HepG2 (cell line): Measurements from ENCODE around the gene SFTA2. TPM values are rescaled to one million over a fixed set of nuclear protein-coding genes. Genes with fewer than 3 reads are reported as not detected.

Experiments
- ATRX ChIP-seq: sonication (generic); formaldehyde crosslinking; IDR thresholded peaks from 2 replicates; pipeline ENCODE4 v1.4.0; 2020; ENCODE audit warnings: missing genetic modification reagents, borderline replicate concordance
- CBX5 ChIP-seq: sonication (generic); formaldehyde crosslinking; IDR thresholded peaks from 2 replicates; pipeline ENCODE4 v1.4.0; 2020; ENCODE audit warnings: missing genetic modification reagents, borderline replicate concordance
- HNRNPUL1 ChIP-seq: fragments of 200-400 bp; formaldehyde crosslinking; IDR thresholded peaks from 2 replicates; pipeline ENCODE4 v1.6.1; 2017; ENCODE audit warnings: low read depth, mild to moderate bottlenecking, low read length, moderate library complexity
- KDM1A ChIP-seq: IDR thresholded peaks from 2 replicates; pipeline ENCODE4 v1.6.1; 2016; ENCODE audit warnings: missing compliant biosample characterization
- MAZ ChIP-seq, 2 experiments: sonication (generic) in 1 of 2; formaldehyde crosslinking in 1 of 2; IDR thresholded peaks; 2 replicates each; pipeline versions ENCODE4 v1.5.0 to v1.6.1; 2012 to 2020; ENCODE audit warnings: low read depth in 2 of 2, mild to moderate bottlenecking in 2 of 2, borderline replicate concordance in 1 of 2, improper control_type of control experiment in 1 of 2, low read length in 1 of 2, missing genetic modification reagents in 1 of 2, moderate library complexity in 1 of 2
- ONECUT2 ChIP-seq: sonication (generic); formaldehyde crosslinking; IDR thresholded peaks from 2 replicates; pipeline ENCODE4 v1.4.0; 2020; ENCODE audit warnings: missing genetic modification reagents
- SETDB1 ChIP-seq: sonication (generic); formaldehyde crosslinking; IDR thresholded peaks from 2 replicates; pipeline ENCODE4 v1.5.1; 2020; ENCODE audit warnings: missing genetic modification reagents, mild to moderate bottlenecking, borderline replicate concordance
- SKI ChIP-seq: fragments of 450-650 bp; IDR thresholded peaks from one replicate; pipeline ENCODE4 v1.6.1; 2018; ENCODE audit warnings: mild to moderate bottlenecking; ENCODE audit not compliant: partially characterized antibody
- SUZ12 ChIP-seq: fragments of 150-350 bp; IDR thresholded peaks from 2 replicates; pipeline ENCODE4 v1.6.1; 2014; ENCODE audit warnings: low read depth, low read length
- TARDBP ChIP-seq: sonication (generic); formaldehyde crosslinking; IDR thresholded peaks from 2 replicates; pipeline ENCODE4 v1.8.0; 2022; ENCODE audit warnings: mild to moderate bottlenecking, missing genetic modification reagents
- ZBTB20 ChIP-seq: sonication (generic); formaldehyde crosslinking; IDR thresholded peaks from 2 replicates; pipeline ENCODE4 v1.8.1; 2023; ENCODE audit warnings: missing genetic modification reagents, low read depth, mild to moderate bottlenecking, borderline replicate concordance
- ZBTB26 ChIP-seq: IDR thresholded peaks from 2 replicates; pipeline ENCODE4 v1.6.1; 2016; ENCODE audit warnings: missing compliant biosample characterization, missing genetic modification reagents, borderline replicate concordance
- ZBTB33 ChIP-seq: sonication (generic); formaldehyde crosslinking; IDR thresholded peaks from 2 replicates; pipeline ENCODE4 v1.4.0; 2020; ENCODE audit warnings: missing genetic modification reagents
- ZBTB4 ChIP-seq: sonication (generic); formaldehyde crosslinking; IDR thresholded peaks from 2 replicates; pipeline ENCODE4 v1.4.0; 2020; ENCODE audit warnings: missing genetic modification reagents, mild to moderate bottlenecking, borderline replicate concordance
- ZNF180 ChIP-seq: sonication (generic); formaldehyde crosslinking; IDR thresholded peaks from 2 replicates; pipeline ENCODE4 v1.4.0; 2020; ENCODE audit warnings: low read depth, missing genetic modification reagents, borderline replicate concordance
- ZNF276 ChIP-seq: sonication (generic); formaldehyde crosslinking; IDR thresholded peaks from 2 replicates; pipeline ENCODE4 v1.4.0; 2020; ENCODE audit warnings: mild to moderate bottlenecking, low read depth, missing genetic modification reagents
- ZNF292 ChIP-seq: sonication (generic); formaldehyde crosslinking; IDR thresholded peaks from 2 replicates; pipeline ENCODE4 v1.8.1; 2022; ENCODE audit warnings: mild to moderate bottlenecking, low read depth, missing genetic modification reagents, borderline replicate concordance
- ZNF614 ChIP-seq: IDR thresholded peaks from 2 replicates; pipeline ENCODE4 v1.6.1; 2018; ENCODE audit warnings: missing biosample characterization, missing genetic modification reagents, inconsistent platforms, borderline replicate concordance
- ZNF749 ChIP-seq: sonication (generic); formaldehyde crosslinking; IDR thresholded peaks from 2 replicates; pipeline ENCODE4 v1.8.0; 2022; ENCODE audit warnings: mild to moderate bottlenecking, missing genetic modification reagents, moderate library complexity, borderline replicate concordance
- ZSCAN21 ChIP-seq: sonication (generic); formaldehyde crosslinking; IDR thresholded peaks from 2 replicates; pipeline ENCODE4 v1.8.0; 2022; ENCODE audit warnings: mild to moderate bottlenecking, missing genetic modification reagents, moderate library complexity, borderline replicate concordance
- polyA plus RNA-seq, 8 experiments: library from polyadenylated mRNA; depleted of rRNA in 3 of 8; stranded (reverse) in 7 of 8; unstranded in 1 of 8; fragments of >200 nt; fragmentation: Illumina TruSeq in 4 of 8; extraction: Trizol in 4 of 8; gene quantifications; 2 replicates each; pipeline versions ENCODE4 v1.2.1 to v1.2.3, GENCODE V29; 2011 to 2016; ENCODE audit warnings: low read depth in 4 of 8, missing spikeins in 1 of 8, mixed read lengths in 1 of 8; ENCODE audit not compliant: insufficient read depth in 1 of 8
- total RNA-seq, 5 experiments: library from RNA; depleted of rRNA; stranded (reverse); fragments of >200 nt; fragmentation: Illumina TruSeq; extraction: Trizol; gene quantifications; 2 replicates each; pipeline ENCODE4 v1.2.3, GENCODE V29; 2016; ENCODE audit warnings: low read depth in 1 of 5

Gene SFTA2
- total and polyA plus RNA-seq, 2 of the 13 experiments (the other 11 are each of a cell fraction or from before 2014, with no cell fraction given), result not detected

- TF ChIP-seq ZBTB4 (no peak), ZNF180 (CRISPR knock-in tag) (no peak), ZSCAN21 (CRISPR knock-in tag) (no peak; the same call in 1 of the 2 replicates), HNRNPUL1 (no peak), ONECUT2 (CRISPR knock-in tag) (no peak), ZNF292 (no peak; the same call in none of the 2 replicates), ZNF614 (no peak), ZBTB26 (CRISPR knock-in tag) (no peak), ATRX (CRISPR knock-in tag) (no peak), KDM1A (CRISPR knock-in tag) (no peak), SUZ12 (no peak), TARDBP (CRISPR knock-in tag) (no peak), MAZ (IDR thresholded peaks at IDR 0.05; ENCODE audit: borderline replicate concordance, low read depth, low read length) (no peak), MAZ (CRISPR knock-in tag; IDR thresholded peaks at IDR 0.05; ENCODE audit: low read depth) (peak; percentile 8), ZBTB33 (CRISPR knock-in tag) (no peak), ZNF749 (CRISPR knock-in tag) (no peak), CBX5 (CRISPR knock-in tag) (no peak), SETDB1 (CRISPR knock-in tag) (no peak), SKI (no peak), ZNF276 (no peak), ZBTB20 (CRISPR knock-in tag) (0 out of 2 replicates have a peak, but pooled peaks have one; percentile 27)
These were observed 48.1 kb downstream of the SFTA2 start, which contains the start of gene DDR1 (continued) for GRCh38 chr6:30883685-30884520.
